Mesenteric fat pad (tissue), 1 donor: ENCODE results near the gene USP20. TPM values are rescaled to one million over a fixed set of nuclear protein-coding genes. Genes with fewer than 3 reads are reported as not detected.

Experiments
- DNase-seq: peaks from one replicate; pipeline ENCODE4 v3.0.0-alpha.2; 2020; ENCODE audit warnings: low spot score
- total RNA-seq: library from RNA; stranded (reverse); fragmentation: NEBNext Ultra II Directional; extraction: Animal tissue kit (Norgen Biotek cat#: 25700); gene quantifications from one replicate; pipeline ENCODE4 v1.2.1, GENCODE V29; 2021
- donor health status: DM: yes; HTN: yes; CAD: no.

Gene USP20
- total RNA-seq, 1 donor from 2014 or later: 16.8 TPM

- DNase-seq: no peak
Observed at GRCh38 chr9:129823542-129823934, 11.7 kb upstream of the USP20 start.

- peak; percentile 97 for DNase-seq
Observed at GRCh38 chr9:129823935-129824601, 11.2 kb upstream of the USP20 start, which contains the start of gene TOR1A. TOR1A (minus strand) TSS chr9:129824136; CDS start chr9:129824085, 51 bp downstream.

DNA sequence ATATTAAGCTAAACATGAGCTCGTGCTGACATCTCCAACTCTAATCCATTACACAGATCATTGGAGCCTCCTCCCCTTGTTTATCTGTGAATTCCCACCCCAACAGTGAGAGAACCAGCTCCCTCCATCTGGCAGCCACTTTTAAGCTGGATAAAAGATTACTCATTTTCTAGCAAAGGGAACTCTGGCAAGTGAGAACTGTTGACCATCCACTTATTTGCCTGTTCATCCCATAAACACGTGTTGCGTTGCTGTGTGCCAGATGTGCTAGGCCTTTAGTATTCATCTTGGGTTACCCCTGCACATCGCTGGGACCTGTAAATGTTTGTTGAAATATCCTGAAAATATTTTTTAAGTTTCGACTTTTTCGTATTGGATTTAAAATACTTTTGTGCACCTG, 8.9 kb upstream of the USP20 start:
- no peak for DNase-seq

- DNase-seq: no peak
Observed at GRCh38 chr9:129826759-129827158, 8.5 kb upstream of the USP20 start.

GRCh38 chr9:129828051-129828450, 7.2 kb upstream of the USP20 start:
- DNase-seq: no peak

DNA sequence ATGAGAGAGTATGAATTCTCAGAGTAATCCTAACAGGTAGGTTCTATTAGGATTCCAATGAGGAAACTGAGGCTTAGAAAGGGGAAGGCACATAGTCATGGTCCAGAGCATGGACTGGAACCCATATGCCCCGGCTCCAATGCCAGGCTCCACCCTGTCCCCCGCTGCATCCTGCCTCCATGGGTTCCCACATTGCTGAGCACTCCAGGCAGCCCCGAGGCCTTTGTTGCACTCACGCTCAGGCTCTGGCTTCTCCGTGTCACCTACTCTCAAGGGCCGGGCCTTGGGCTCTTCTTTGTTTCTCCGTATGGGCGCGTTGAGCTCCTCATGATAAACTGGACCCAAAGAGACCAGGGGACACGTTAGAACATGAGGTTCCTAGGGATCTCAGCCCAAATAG, 6.3 kb upstream of the USP20 start:
- DNase-seq: no peak

DNA sequence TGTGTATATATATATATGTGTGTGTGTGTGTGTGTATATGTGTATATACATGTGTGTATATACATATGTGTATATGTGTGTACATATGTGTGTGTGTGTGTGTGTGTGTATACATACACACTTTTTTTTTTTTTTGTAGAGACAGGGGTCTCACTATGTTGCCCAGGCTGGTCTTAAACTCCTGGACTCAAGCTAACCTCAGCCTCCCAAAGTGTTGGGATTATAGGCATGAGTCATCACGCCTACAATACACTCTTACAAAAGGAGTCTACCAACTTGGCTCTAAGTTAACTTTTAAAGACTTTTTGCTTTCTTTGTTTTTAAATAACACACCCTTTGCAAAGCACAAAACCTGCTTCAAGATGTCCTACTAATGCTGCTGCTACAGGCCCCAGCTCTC, 2.3 kb upstream of the USP20 start:
- no peak for DNase-seq

GRCh38 chr9:129834489-129835127, 650 bp upstream of the USP20 start:
- no peak for DNase-seq

GRCh38 chr9:129835860-129836223, 584 bp downstream of the USP20 start:
- DNase-seq: no peak

DNA sequence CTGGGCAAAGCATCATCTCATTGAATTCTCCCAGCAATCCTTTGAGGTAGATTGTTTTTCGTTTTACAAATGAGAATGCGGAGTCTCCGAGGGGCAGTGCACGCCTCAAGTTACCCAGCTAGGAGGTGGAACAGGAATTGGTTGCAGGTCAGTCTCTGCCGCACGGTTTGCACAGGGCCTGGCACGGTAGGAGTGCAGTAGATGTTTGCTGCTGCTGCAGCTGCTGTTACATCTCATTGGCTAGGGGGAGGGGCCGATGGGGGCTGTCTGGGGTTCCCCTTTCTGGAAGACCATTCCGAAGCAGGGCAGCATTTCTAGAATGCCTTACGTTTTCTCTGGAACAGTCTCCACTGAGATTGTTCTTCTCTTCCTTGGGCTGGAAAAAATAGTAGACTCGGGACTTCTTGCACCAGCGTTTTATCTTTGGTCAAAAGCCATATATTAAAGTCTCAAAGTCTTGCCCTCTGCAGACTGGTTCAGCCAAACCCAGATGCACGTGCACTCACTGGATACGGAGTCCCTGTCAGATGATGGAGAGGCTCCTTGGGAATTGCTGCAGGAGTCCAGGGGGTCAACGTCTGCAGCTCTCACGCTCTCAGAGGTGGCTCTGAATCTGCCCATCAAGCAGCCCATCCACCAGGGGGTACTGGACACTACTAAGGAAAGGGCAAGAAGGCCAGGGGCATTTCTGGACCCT, 1.2 kb downstream of the USP20 start:
- no peak for DNase-seq

- DNase-seq: no peak
Observed at GRCh38 chr9:129838707-129839259, 3.5 kb downstream of the USP20 start.

DNA sequence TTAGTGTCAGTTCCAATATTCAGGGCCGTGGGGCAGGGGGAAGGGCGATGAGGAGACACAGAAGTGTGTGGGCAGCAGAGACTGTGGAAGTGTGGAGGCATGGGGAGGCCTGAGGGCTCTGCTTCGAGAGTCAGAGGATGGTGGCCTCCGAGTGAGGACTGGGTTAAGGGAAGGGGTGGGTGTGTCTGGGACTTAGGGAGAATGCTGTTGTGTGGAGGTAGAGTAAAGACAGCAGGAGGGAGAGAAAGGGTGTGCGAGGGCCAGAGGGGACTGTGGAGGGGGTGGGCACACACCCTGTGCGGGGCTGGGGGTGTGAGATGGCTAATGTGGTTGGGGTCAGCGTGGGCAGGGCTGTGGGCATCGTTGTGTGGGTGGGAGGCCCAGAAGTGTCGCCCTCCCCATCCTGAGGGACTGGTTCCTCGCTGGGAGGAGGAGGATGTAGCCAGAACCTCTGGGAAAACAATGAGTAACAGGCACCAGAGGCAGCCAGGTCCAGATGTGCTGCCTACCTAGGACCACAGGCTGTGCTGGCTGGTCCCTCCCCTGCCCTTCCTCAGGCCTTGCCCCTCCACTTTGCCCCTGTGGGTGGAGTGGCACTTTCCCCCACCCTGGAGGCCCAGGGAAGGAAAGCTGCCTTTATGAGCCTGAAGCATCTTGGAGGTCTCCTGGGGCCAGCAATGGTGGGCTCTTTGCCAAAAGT, 4.2 kb downstream of the USP20 start:
- DNase-seq: no peak

- no peak for DNase-seq
Observed at GRCh38 chr9:129840034-129840433, 4.8 kb downstream of the USP20 start.

- no peak for DNase-seq
Observed at GRCh38 chr9:129841071-129841470, 5.8 kb downstream of the USP20 start.

DNA sequence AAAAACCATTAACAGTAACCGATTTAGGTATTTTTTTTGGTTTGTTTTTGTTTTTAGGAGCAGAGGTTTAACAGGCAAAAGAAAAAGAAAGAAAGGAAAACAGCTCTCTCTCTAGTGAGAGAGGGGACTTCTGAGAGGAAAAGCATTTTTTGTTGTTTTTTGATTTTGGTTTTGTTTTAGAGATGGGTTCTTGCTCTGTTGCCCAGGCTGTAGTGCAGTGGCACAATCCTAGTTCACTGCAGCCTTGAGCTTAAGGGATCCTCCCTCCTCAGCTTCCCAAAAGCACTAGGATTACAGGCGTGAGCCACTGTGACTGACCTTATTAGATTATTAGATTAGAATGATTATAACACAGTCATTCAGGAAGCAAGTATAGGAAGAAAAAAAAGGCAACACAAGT, 10.1 kb downstream of the USP20 start:
- no peak for DNase-seq

DNA sequence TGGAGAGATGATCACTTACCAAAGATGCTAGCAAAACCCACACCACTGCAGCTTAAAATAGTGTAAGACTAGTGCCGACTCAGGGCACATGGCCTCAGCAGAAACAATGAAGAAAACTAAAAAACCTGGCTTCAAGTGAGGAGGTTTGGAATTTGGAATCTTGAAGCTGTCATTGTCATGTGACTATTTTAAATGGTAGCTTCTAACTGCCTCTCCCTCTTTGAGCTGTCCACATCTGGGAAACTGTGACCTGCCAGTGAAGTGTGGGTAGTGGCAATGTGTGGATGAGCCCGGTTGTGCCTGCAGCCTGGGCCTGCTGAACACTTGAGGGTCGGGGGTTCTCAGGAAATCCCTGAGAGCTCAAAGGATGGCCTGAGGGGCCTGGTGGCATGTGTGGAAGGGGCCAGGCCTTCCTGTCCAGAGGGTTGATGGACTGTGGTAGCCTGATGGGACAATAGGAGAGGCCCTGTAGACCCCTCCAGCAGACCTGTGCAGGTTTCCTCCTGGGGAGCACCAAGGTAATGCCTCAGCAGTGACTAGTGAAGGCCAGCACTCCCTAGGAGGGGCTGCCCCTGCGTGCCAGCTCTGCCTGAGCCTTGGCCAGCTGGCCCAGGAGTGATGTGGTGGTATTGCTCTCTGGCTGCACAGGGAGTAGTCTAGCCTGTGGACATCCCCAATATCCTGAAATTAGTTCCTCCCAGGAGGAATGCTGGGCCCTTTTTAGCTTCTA, 13.6 kb downstream of the USP20 start:
- DNase-seq: no peak

GRCh38 chr9:129849901-129850300, 14.6 kb downstream of the USP20 start:
- no peak for DNase-seq

- DNase-seq: no peak
Observed at GRCh38 chr9:129850821-129851550, 15.7 kb downstream of the USP20 start.

DNA sequence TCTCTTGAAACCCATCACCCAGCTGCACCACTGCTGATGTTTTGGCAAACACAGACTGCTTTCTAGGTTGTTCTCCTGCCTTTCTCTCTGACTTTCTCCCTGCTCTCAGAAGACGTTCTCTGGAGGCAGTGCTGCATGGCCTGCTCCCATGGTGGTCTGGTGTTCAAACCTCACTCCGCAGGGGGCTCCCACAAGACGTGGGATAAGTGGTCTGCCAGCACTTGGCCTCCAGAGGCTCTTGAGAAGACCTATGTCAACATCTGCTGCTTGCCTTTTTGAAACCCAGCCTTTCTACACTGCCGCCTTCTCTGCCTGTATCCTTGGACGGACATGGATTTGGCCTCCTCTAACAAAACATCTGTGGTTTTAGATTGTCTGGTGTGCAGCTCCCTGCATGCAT, 16.6 kb downstream of the USP20 start:
- DNase-seq: no peak

DNA sequence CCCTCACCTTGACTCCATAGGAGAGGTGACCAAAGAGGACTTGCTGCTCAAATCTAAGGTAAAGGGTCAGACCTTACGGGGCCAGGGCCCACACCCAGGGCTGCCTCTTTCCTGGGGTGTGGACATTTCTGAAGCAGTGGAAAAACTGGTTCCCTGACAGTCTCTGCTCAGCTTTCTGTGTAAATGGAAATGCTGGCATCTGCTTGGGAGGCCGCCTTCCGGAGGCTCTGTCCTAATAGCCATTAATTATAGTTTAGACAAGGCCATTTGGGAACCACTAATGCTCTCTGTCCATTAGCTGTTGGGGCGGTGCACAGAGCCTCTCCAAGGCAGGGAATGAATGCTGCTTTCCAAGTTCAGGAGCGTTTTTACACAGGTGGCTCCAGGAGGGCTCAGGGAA, 17.3 kb downstream of the USP20 start:
- no peak for DNase-seq
